GM12878 (cell line): ENCODE data around the gene TOP2A. TPM values are rescaled to one million over a fixed set of nuclear protein-coding genes. Genes with fewer than 3 reads are reported as not detected.

ENCODE experiments used
- ATAC-seq: fragments of 200-7000 bp; cut with Tn5 transposase; 3 replicates; pipeline ENCODE4 v1.9.1; 2020; ENCODE audit warnings: mild to moderate bottlenecking, moderate library complexity
- BruUV-seq: library from RNA; stranded (reverse); fragments of 400-500 nt; replicated peaks from 2 replicates; lab custom pipeline; 2021; lab: Mats Ljungman, UMichigan
- CTCF ChIA-PET: fragments of 300-600 bp; sonication (Branson Sonifier 250); formaldehyde crosslinking; extraction: SDS; loops from one replicate; lab custom pipeline; 2021; ENCODE audit warnings: inconsistent platforms; lab: Yijun Ruan, JAX
- POLR2A ChIA-PET: fragments of 350-600 bp; formaldehyde crosslinking; extraction: SDS; loops from one replicate; lab custom pipeline; 2021; ENCODE audit warnings: inconsistent platforms; lab: Charles Lee
- RAD21 ChIA-PET: fragments of 300-600 bp; sonication (Branson Sonifier 250); formaldehyde crosslinking; loops from one replicate; lab custom pipeline; 2023; ENCODE audit warnings: antibody characterized with exemption; ENCODE audit not compliant: unreplicated experiment; lab: Charles Lee
- SMC1A ChIA-PET: fragments of 300-600 bp; sonication (Branson Sonifier 250); formaldehyde crosslinking; loops from one replicate; lab custom pipeline; 2023; ENCODE audit not compliant: unreplicated experiment, uncharacterized antibody; lab: Charles Lee
- DNase-seq: peaks from one replicate; pipeline ENCODE4 v3.0.0-alpha.2; 2011; ENCODE audit warnings: low read depth, low spot score
- FAIRE-seq: peaks from 3 replicates; lab custom pipeline; 2011; peaks lifted over from hg19 to GRCh38; lab: Jason Lieb, UNC
- H2AFZ ChIP-seq: 2 replicates; pipeline ENCODE4 v1.6.0; 2011; ENCODE audit warnings: low read depth, low read length, control low read depth; ENCODE audit not compliant: control insufficient read depth
- H3K27ac ChIP-seq: 2 replicates; pipeline ENCODE4 v1.5.1; 2011; ENCODE audit warnings: control low read depth; ENCODE audit not compliant: control insufficient read depth, insufficient read depth
- H3K27me3 ChIP-seq, 2 experiments: replicated peaks in 1 of 2; 2 replicates each; pipeline versions ENCODE4 v1.6.0 to v1.6.1; 2011; ENCODE audit warnings: low read length in 1 of 2; ENCODE audit not compliant: control insufficient read depth in 2 of 2, insufficient read depth in 2 of 2
- H3K36me3 ChIP-seq, 2 experiments: 2 replicates each; pipeline ENCODE4 v1.5.1; 2011; ENCODE audit warnings: low read length in 1 of 2; ENCODE audit not compliant: control insufficient read depth in 2 of 2, insufficient read depth in 2 of 2
- H3K4me1 ChIP-seq: 2 replicates; pipeline ENCODE4 v1.6.1; 2011; ENCODE audit warnings: mild to moderate bottlenecking, low read length, moderate library complexity, mixed read lengths; ENCODE audit not compliant: control insufficient read depth, insufficient read depth
- H3K4me2 ChIP-seq: 2 replicates; pipeline ENCODE4 v1.6.0; 2011; ENCODE audit warnings: control low read depth; ENCODE audit not compliant: control insufficient read depth, insufficient read depth
- H3K4me3 ChIP-seq: fragments of 200-600 bp; sonication (generic); 2 replicates; pipeline ENCODE4 v1.5.1; 2016
- H3K79me2 ChIP-seq: 2 replicates; pipeline ENCODE4 v1.6.0; 2011; ENCODE audit warnings: low read length; ENCODE audit not compliant: control insufficient read depth, insufficient read depth
- H3K9ac ChIP-seq: 2 replicates; pipeline ENCODE4 v1.8.0; 2011; ENCODE audit warnings: low read length, control low read depth, mixed read lengths; ENCODE audit not compliant: control insufficient read depth, insufficient read depth
- H3K9me3 ChIP-seq: replicated peaks from 3 replicates; pipeline ENCODE4 v1.5.1; 2011; ENCODE audit warnings: mild to moderate bottlenecking, low read length; ENCODE audit not compliant: control insufficient read depth, insufficient read depth
- H4K20me1 ChIP-seq: 2 replicates; pipeline ENCODE4 v1.6.0; 2011; ENCODE audit not compliant: control insufficient read depth, insufficient read depth
- FOS ChIP-seq: IDR thresholded peaks from 3 replicates; pipeline ENCODE4 v1.6.1; 2011; ENCODE audit warnings: borderline replicate concordance; ENCODE audit not compliant: insufficient read length; ENCODE audit errors: extremely low read depth
- POLR2A ChIP-seq: IDR thresholded peaks from 2 replicates; pipeline ENCODE4 v1.6.1; 2011; ENCODE audit warnings: low read depth, mild to moderate bottlenecking, low read length
- WGBS: methylation state at CpG from one replicate; pipeline ENCODE4 v1.1.6; 2016; ENCODE audit warnings: low lambda C conversion rate; ENCODE audit not compliant: insufficient replicate concordance, insufficient coverage; ENCODE audit errors: missing lambda C conversion rate; 5-methylcytosine and 5-hydroxymethylcytosine counted together
- in situ Hi-C: fragments of 300-500 bp; cut with MboI; formaldehyde crosslinking; loops from 9 replicates; pipeline ENCODE4 v1.14.3; 2018; ENCODE audit warnings: mixed read lengths
- intact Hi-C: fragments of 100-400 bp; cut with micrococcal nuclease; formaldehyde crosslinking; loops from one replicate; pipeline ENCODE4 v1.14.2; 2022; ENCODE audit not compliant: unreplicated experiment
- polyA plus RNA-seq, 11 experiments: library from polyadenylated mRNA; depleted of rRNA in 4 of 11; unstranded in 6 of 11; stranded (reverse) in 5 of 11; fragments of >200 nt; fragmentation: Nextera tagmentation in 4 of 11; fragmentation: Illumina TruSeq in 1 of 11; extraction: Ambion mirVana in 4 of 11; extraction: Trizol in 1 of 11; gene quantifications; 1 replicate in 1 of 11; 2 replicates in 10 of 11; pipeline versions ENCODE4 v1.2.1 to v1.2.3, GENCODE V29; 2011 to 2016; ENCODE audit warnings: inconsistent platforms in 2 of 11, missing spikeins in 2 of 11, low read depth in 1 of 11
- total RNA-seq, 4 experiments: library from RNA; depleted of rRNA in 3 of 4; stranded (reverse); fragments of >200 nt in 3 of 4; fragmentation: Illumina TruSeq in 1 of 4; extraction: Trizol in 1 of 4; gene quantifications; 2 replicates each; pipeline versions ENCODE4 v1.2.1 to v1.2.3, GENCODE V29; 2013 to 2021

TOP2A gene
- total and polyA plus RNA-seq, 10 of the 15 experiments (the other 5 are each of a cell fraction or from before 2014, with no cell fraction given) = 117 to 275 (median 232) TPM

DNA sequence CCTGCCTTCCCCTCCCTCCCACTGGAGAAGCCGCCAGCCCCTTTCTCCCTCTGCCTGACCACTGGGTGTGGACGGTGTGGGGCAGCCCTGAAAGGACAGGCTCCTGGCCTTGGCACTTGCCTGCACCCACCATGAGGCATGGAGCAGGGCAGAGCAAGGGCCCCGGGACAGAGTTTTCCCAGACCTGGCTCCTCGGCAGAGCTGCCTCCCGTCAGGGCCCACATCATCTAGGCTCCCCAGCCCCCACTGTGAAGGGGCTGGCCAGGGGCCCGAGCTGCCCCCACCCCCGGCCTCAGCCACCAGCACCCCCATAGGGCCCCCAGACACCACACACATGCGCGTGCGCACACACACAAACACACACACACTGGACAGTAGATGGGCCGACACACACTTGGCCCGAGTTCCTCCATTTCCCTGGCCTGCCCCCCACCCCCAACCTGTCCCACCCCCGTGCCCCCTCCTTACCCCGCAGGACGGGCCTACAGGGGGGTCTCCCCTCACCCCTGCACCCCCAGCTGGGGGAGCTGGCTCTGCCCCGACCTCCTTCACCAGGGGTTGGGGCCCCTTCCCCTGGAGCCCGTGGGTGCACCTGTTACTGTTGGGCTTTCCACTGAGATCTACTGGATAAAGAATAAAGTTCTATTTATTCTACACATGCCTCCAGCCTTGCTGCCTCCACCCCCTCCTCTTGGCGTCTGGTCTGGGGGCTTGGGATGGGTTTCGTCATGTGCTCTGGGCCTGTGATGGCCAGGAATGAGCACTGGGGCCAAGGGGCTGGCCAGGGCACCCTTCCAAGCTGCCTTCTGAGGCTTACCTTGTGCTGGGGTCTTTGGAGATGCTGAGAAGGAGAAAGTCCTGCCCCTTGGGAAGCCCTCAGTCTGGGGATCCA is 60.5 kb downstream of the TOP2A start:
- no peaks in the 10 kb centered on the region for H4K20me1 ChIP-seq
- RAD21 ChIA-PET = interaction anchor here (0.6 to 8.2 kb wide), 8 partner anchors 12 to 258 kb away, joined by 3 to 271 read pairs (median 3); partner anchors contain the start of gene RARA
- H3K4me3 ChIP-seq = no peak overlapping the region
- H3K79me2 ChIP-seq = no peaks in the 10 kb centered on the region
- ATAC-seq = no peak
- H3K4me1 ChIP-seq = peaks cover 14% of the 10 kb centered on the region
- H3K36me3 ChIP-seq = peaks cover 11 to 23% of the 10 kb centered on the region in 2 experiments; a peak in 3 of 4 replicates
- no peak for DNase-seq
- POLR2A ChIA-PET = interaction anchor here (0.5 to 1.8 kb wide), 3 partner anchors 38 to 129 kb away, joined by 4 to 5 read pairs (median 4); no protein-coding TSS in a partner anchor
- in situ Hi-C loops (loop anchor here (5.0 kb wide), 1 partner anchor 175 kb away; no protein-coding TSS in a partner anchor), intact Hi-C loops (loop anchor here (5.0 kb wide), 3 partner anchors 35 to 260 kb away; no protein-coding TSS in a partner anchor)
- no peak overlapping the region for H2AFZ ChIP-seq
- no peak overlapping the region for H3K4me2 ChIP-seq
- TF ChIP-seq FOS (no peak), POLR2A (peak; percentile 43; the same call in 1 of the 2 replicates)
- CTCF ChIA-PET = interaction anchor here (0.6 to 9.1 kb wide), 16 partner anchors 8 to 203 kb away, joined by 3 to 311 read pairs (median 4); partner anchors contain the start of genes RARA and TOP2A
- H3K27me3 ChIP-seq = peaks cover 0 to 2% of the 10 kb centered on the region in 2 experiments; a peak in 1 of 4 replicates
- SMC1A ChIA-PET = interaction anchor here (0.8 to 3.1 kb wide), 8 partner anchors 30 to 181 kb away, joined by 3 to 23 read pairs (median 4); no protein-coding TSS in a partner anchor
- BruUV-seq = no TSS peak
- WGBS = 78% methylated on average over 16 of the region's 19 CpGs
- no peaks in the 10 kb centered on the region for H3K9me3 ChIP-seq
- H3K27ac ChIP-seq = no peak overlapping the region
- FAIRE-seq = no peak
- no peak overlapping the region for H3K9ac ChIP-seq
